Stomach (tissue), 9 donors: ENCODE results near the gene PLXDC1. TPM values are rescaled to one million over a fixed set of nuclear protein-coding genes. Genes with fewer than 3 reads are reported as not detected.
A peak's percentile ranks its signal among the peaks of the same experiment; 100 is the strongest.

ENCODE experiments used
- DNase-seq, 2 donors: peaks; one replicate each; pipeline versions ENCODE4 v3.0.0 to v3.0.0-alpha.2; 2013 to 2019
- H3K27ac ChIP-seq, 5 donors: fragments of 200-600 bp in 4 of 5; sonication (generic) in 4 of 5; one replicate each; pipeline ENCODE4 v1.5.1; 2013 to 2019; ENCODE audit warnings: mild to moderate bottlenecking in 1 of 5, moderate library complexity in 1 of 5
- H3K27me3 ChIP-seq, 3 donors: fragments of 200-600 bp; sonication (generic); one replicate each; pipeline ENCODE4 v1.5.1; 2017 to 2019; ENCODE audit warnings: mixed run types in 1 of 3
- H3K36me3 ChIP-seq, 4 donors: fragments of 200-600 bp; sonication (generic); 1 replicate in 3 of 4; 2 replicates in 1 of 4; pipeline ENCODE4 v1.5.1; 2016 to 2019
- H3K4me1 ChIP-seq, 4 donors: fragments of 200-600 bp; sonication (generic); one replicate each; pipeline ENCODE4 v1.5.1; 2016 to 2019
- H3K4me3 ChIP-seq, 4 donors: fragments of 200-600 bp; sonication (generic) in 3 of 4; one replicate each; pipeline ENCODE4 v1.5.1; 2016 to 2019; ENCODE audit warnings: mild to moderate bottlenecking in 1 of 4
- H3K9me3 ChIP-seq, 4 donors: fragments of 200-600 bp; sonication (generic); one replicate each; pipeline ENCODE4 v1.5.1; 2016 to 2019
- CTCF ChIP-seq, 7 experiments: fragments of 450-650 bp in 4 of 7; fragments of 200-600 bp in 3 of 7; sonication (generic) in 3 of 7; IDR thresholded peaks; one replicate each; pipeline ENCODE4 v1.5.1; 2016 to 2019; ENCODE audit warnings: antibody characterized with exemption in 7 of 7, control low read depth in 2 of 7, mild to moderate bottlenecking in 1 of 7
- EP300 ChIP-seq: sonication (generic); formaldehyde crosslinking; IDR thresholded peaks from one replicate; pipeline ENCODE4 v1.6.1; 2017; ENCODE audit warnings: antibody characterized with exemption
- POLR2A ChIP-seq, 4 donors: fragments of 450-650 bp; IDR thresholded peaks; one replicate each; pipeline ENCODE4 v1.6.1; 2016; ENCODE audit warnings: antibody characterized with exemption in 4 of 4, control low read depth in 2 of 4, mild to moderate bottlenecking in 1 of 4, moderate library complexity in 1 of 4
- POLR2AphosphoS5 ChIP-seq, 3 donors: sonication (generic); formaldehyde crosslinking; IDR thresholded peaks; one replicate each; pipeline ENCODE4 v1.6.1; 2016; ENCODE audit warnings: antibody characterized with exemption in 3 of 3
- WGBS, 5 donors: extraction: QIAGEN DNeasy Blood & Tissue Kit in 3 of 5; methylation state at CpG; one replicate each; pipeline versions ENCODE4 v1.1.5 to v1.1.7; 2013 to 2018; 5-methylcytosine and 5-hydroxymethylcytosine counted together
- intact Hi-C: fragments of 100-400 bp; cut with DNase I; formaldehyde crosslinking; loops from one replicate; pipeline ENCODE4 v1.15.1; 2023; ENCODE audit warnings: low total_unique reads
- polyA plus RNA-seq, 3 donors: library from polyadenylated mRNA; stranded (reverse); fragments of 200-250 nt; gene quantifications; one replicate each; pipeline ENCODE4 v1.2.3, GENCODE V29; 2013
- total RNA-seq, 5 donors: library from RNA; depleted of rRNA; stranded (reverse); fragments of >200 nt; gene quantifications; one replicate each; pipeline versions ENCODE4 v1.1.0 to v1.2.3, GENCODE V29; 2014 to 2016
- donor health status: healthy with polysubstance abuse.
- donor health status: Bipolar disorder and iron deficiency.
- donor health status: healthy.

PLXDC1 gene
- total and polyA plus RNA-seq, 8 donors: 0.58 to 77.2 (median 4.4) TPM

GRCh38 chr17:39083270-39083669 lies 68.2 kb downstream of the PLXDC1 start:
- TF ChIP-seq EP300: no peak
- no peak for TF ChIP-seq POLR2AphosphoS5 (IDR thresholded peaks at IDR 0.05)
- no peak for TF ChIP-seq CTCF (IDR thresholded peaks at IDR 0.05)
- no peak for TF ChIP-seq POLR2A (IDR thresholded peaks at IDR 0.05)
- Histone ChIP-seq H3K4me3 (no peak overlapping the region), H3K4me1 (peaks cover 0 to 32% (median 6%) of the 10 kb centered on the region in 4 donors), H3K9me3 (no peaks in the 10 kb centered on the region), H3K27ac (peak overlapping the region in 4 of 5 donors; percentile 12 to 64 (median 42)), H3K36me3 (no peaks in the 10 kb centered on the region), H3K27me3 (no peaks in the 10 kb centered on the region)
- intact Hi-C loops: no loop called here
- WGBS, 5 donors: 87 to 93% (median 89%) methylated on average over 2 to 5 of the region's 5 CpGs
- DNase-seq: peak in 1 of 2 donors; percentile 31

DNA sequence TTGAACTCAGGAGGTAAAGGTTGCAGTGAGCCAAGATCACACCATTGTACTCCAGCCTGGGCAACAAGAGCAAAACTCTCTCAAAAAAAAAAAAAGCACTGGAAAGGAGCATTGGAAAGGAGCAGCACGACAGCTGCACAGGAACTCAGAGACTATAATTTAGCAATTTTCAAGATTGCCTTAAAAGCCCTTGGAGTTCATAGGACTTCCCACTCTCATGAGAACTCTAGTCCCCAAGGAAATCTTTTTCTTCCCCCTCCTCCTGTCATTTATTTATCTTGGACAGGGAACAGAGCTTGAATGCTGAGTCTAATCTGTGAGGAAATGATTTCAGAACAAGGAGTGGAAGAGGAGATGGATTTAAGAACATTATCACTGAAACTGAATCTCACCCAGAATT lies 69.0 kb downstream of the PLXDC1 start:
- no peaks in the 10 kb centered on the region for H3K9me3 ChIP-seq

GRCh38 chr17:39081851-39082250 lies 69.6 kb downstream of the PLXDC1 start:
- no peaks in the 10 kb centered on the region for H3K36me3 ChIP-seq
- H3K27ac ChIP-seq: peak overlapping the region in 3 of 5 donors; percentile 20 to 39 (median 38)
- 83 to 97% (median 94%) methylated on average over 1 of the region's 1 CpG for WGBS, 5 donors
- H3K4me3 ChIP-seq: no peak overlapping the region
- H3K4me1 ChIP-seq: peaks cover 0 to 32% (median 6%) of the 10 kb centered on the region in 4 donors
- intact Hi-C loops: no loop called here
- DNase-seq: no peak
- no peaks in the 10 kb centered on the region for H3K9me3 ChIP-seq
- H3K27me3 ChIP-seq: no peaks in the 10 kb centered on the region
- no peak for TF ChIP-seq CTCF (IDR thresholded peaks at IDR 0.05)
- TF ChIP-seq EP300: no peak
- no peak for TF ChIP-seq POLR2AphosphoS5 (IDR thresholded peaks at IDR 0.05)
- no peak for TF ChIP-seq POLR2A (IDR thresholded peaks at IDR 0.05)

More for the DNA sequence above, 69.0 kb downstream of the PLXDC1 start:
- no peak overlapping the region for H3K4me3 ChIP-seq
- peaks cover 0 to 32% (median 6%) of the 10 kb centered on the region in 4 donors for H3K4me1 ChIP-seq
- 20 to 43% (median 26%) methylated on average over 1 of the region's 1 CpG for WGBS, 5 donors
- H3K27me3 ChIP-seq: no peaks in the 10 kb centered on the region
- intact Hi-C loops: no loop called here
- peak overlapping the region in 3 of 5 donors; percentile 38 to 64 (median 46) for H3K27ac ChIP-seq
- H3K36me3 ChIP-seq: no peaks in the 10 kb centered on the region
- TF ChIP-seq POLR2AphosphoS5 (IDR thresholded peaks at IDR 0.05): no peak
- no peak for TF ChIP-seq POLR2A (IDR thresholded peaks at IDR 0.05)
- no peak for TF ChIP-seq CTCF (IDR thresholded peaks at IDR 0.05)
- TF ChIP-seq EP300: no peak
- peak in 1 of 2 donors; percentile 40 for DNase-seq

DNA sequence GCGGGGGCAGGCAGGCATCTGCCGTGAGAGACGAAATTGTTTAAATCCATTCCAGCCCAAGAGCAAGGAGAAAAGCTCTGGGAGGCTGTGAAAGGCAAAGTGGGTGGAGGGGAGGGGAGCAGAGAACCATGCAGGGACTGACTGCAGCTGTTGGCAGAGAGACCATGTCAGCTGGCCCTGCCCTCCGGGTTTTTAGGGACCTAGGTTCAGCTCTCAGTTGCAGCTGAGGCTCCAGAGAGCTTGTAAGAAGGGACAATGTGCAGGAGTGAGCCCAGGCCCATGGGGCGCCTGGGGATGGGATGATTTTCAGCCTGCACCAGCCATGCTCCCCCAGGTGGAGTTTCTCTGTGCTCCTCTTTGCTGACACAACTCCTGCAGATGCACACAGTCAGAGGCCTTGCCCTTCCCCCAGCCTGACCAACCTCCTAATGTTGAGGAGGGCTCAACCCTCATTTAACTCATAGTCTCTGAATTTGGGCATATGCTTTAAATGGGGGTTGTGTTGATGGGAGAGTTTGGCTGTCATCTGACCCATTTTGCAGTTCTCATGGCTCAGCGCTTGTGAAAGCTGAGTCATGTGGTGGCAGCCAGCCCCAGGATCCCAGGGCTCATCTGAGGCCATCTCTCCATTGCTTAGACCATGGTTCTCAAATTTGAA lies 70.9 kb downstream of the PLXDC1 start:
- Histone ChIP-seq H3K36me3 (no peaks in the 10 kb centered on the region), H3K4me1 (peaks cover 0 to 32% (median 6%) of the 10 kb centered on the region in 4 donors), H3K4me3 (no peak overlapping the region), H3K27ac (peak overlapping the region in 1 of 5 donors; percentile 20), H3K27me3 (no peaks in the 10 kb centered on the region), H3K9me3 (no peaks in the 10 kb centered on the region)
- WGBS, 5 donors: 61 to 72% (median 68%) methylated on average over 6 of the region's 6 CpGs
- DNase-seq: no peak
- intact Hi-C loops: no loop called here
- TF ChIP-seq POLR2AphosphoS5 (IDR thresholded peaks at IDR 0.05) (no peak), POLR2A (IDR thresholded peaks at IDR 0.05) (no peak), CTCF (IDR thresholded peaks at IDR 0.05) (no peak), EP300 (no peak)
